ENCODE results near the gene MRPL39.
A peak's percentile ranks its signal among the peaks of the same experiment; 100 is the strongest.

The MRPL39 gene

DNA sequence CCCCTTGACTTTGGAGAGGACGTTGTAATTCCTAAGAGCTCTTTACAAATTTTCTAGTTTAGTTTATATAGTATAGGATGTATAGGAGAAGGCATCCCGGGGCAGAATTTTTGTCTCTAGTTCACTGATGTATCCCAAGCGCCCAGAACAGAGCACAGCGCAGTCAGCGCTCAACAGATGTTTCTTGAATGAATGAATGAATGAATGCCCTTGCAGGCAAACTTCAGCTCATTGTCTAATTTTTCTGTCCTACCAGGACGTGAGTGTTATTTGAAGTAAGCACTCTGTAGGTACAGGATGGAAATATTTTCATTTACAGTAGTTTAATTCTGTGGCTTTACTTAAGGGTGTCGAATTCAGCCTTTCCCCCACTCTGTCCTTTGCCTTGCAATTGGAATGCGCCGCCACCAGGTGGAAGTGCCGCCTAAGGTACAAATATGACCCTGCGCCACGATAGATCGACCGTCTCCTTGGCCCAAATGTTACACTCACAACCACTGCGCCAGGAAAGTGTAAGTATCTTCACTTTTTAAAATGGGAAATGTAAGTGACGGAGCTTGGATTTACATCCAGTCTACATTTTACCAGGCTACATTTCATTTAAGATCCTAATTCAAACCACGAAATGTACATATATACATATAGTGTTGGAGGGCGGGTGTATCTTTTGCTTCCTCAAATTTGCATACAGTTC, 910 bp upstream of the MRPL39 start:
- DNase-seq = peak; percentile 78

- DNase-seq = no peak
These were observed 17.4 kb downstream of the MRPL39 start for GRCh38 chr21:25589887-25590286.

DNA sequence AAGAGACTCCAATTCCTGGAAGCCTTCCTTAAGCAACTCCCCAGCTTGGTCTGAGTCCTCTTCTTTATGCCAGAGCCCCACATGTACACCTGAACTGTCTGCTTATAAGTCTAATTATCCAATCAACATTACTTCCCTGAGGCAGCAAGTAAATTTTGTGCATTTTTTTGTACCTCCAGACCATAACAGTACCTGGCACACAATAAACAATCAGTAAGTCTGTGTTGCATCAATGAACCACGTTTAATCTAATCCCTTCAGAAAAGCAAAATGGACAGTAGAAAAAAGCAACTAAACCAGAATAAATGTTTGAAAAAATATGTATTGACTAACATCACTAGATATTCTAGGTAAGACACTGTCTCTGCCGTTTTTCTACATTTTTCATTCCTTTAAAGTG, 20.5 kb downstream of the MRPL39 start:
- no peak for DNase-seq

- DNase-seq = no peak
These were observed 21.0 kb downstream of the MRPL39 start for GRCh38 chr21:25586326-25586725.

DNA sequence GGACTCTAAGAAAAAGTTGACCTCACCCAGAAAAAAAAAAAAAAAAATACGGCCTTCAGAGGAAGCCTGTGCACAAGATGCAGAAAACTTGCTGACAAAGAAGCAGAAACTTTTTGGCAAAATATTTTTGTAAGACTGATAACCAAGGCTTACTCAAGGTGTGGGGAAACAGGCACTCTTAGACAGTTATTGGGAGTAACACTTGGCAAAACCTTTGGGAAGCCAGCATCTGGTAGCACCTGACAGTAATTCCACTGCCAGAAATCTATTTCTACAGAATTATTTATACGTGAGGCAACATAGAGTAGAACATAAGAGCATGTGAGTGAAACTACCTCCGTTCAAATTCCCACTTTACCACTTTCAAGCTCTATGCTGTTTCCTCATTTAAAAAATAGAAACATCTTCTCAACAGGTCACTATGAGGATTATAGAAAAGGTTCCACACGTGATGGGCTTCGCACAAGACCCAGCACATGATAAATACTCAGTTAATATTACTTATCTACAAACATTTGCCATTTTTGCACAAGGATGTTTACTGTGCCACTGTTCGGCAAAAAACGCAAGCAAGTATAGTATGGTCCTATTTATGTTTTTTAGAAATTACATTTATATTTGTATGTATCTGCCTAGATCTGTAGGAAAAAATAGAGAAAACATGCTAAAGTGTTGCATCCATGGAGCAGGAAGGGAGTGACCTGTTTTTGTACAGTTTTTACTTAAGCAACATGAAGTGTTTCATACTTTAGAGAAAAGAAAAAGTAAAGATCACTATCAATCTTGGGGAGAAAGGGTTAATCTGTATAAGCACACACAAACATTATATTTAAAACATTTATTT, 22.2 kb downstream of the MRPL39 start:
- DNase-seq = no peak

DNA sequence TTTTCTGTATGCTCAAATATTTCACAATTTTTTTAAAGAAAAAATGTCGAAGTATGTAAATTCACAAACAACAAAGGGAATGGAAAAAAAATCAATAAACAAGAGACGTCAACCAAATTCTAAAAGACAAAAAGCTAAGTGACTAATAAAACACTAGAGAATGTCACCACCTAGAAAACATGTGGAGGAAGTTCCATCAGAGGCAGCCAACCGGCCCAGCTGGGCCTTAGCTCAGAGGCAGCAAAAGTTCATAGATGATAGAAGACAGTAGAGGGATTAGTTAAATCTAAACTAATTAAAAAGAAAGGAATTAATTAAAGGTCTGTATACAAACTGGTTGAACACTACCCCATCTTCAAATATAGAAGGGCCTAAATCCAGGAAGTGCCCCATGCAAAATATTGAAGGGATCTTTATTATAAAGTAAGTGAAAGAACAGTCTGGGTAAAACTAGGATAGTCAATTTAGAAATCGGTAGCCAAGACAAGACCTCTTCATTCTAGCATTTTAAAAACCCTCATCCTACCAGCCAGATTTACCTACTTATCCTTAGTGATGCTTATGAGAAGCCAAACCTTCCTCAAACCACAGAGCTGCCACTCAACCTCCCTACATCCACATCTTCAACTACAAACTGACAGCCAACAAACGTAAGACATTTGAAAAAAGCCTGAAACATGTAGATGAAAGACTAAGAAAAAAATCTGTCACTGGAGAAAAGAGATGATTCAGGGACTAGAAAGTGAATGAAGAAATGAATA, 23.7 kb downstream of the MRPL39 start:
- DNase-seq = no peak

GRCh38 chr21:25582888-25583287, 24.4 kb downstream of the MRPL39 start:
- DNase-seq = no peak

GRCh38 chr21:25582164-25582790, 25.0 kb downstream of the MRPL39 start:
- no peak for DNase-seq

DNA sequence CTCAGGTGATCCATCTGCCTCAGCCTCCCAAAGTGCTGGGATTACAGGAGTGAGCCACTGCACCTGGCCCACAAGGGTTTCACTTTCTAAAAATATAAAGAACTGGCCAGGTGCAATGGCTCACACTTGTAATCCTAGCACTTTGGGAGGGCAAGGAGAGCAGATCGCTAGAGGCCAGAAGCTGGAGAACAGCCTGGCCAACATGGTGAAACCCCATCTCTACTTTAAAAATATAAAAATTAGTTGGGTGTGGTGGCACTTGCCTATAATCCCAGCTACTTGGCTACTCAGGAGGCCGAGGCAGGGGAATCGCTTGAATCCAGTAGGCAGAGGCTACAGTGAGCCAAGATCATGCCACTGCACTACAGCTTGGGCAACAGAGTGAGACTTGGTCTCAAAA, 25.7 kb downstream of the MRPL39 start:
- no peak for DNase-seq

GRCh38 chr21:25580912-25581260, 26.4 kb downstream of the MRPL39 start:
- DNase-seq = no peak

DNA sequence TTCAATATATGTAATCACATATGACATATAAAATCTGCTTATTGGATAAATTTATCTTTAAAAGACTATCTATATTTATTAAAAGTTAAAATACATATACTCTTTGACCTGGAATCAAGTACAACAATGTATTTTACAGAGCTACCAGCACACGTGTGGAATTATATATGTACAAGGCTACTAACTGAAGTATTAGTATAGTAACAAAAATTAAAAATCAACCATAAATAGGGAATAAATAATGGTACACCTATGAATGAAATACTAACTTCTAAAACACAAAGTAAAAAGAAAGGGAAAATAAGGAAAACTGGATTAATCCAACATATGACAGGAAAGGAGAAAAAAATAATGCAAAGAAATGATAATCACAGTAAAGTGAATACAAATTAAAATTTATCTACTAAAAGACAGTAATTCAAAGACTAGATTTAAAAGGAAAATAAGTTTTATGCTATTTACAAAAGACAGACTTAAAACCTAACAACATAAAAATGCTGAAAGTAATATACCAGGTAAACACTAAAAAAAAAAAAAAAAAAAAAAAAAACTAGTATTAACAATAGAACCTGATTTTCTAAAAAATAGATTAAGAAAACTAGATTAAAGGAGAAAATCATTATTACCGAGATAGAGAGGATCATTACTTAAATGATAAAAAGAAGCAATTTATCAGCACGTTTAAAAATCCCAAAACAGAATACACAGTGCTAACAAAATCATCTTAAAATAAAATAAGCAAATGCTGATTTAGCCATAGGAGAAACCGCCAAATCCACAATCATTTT, 27.9 kb downstream of the MRPL39 start:
- DNase-seq = no peak

GRCh38 chr21:25578056-25578961, 29.0 kb downstream of the MRPL39 start:
- DNase-seq = no peak

DNA sequence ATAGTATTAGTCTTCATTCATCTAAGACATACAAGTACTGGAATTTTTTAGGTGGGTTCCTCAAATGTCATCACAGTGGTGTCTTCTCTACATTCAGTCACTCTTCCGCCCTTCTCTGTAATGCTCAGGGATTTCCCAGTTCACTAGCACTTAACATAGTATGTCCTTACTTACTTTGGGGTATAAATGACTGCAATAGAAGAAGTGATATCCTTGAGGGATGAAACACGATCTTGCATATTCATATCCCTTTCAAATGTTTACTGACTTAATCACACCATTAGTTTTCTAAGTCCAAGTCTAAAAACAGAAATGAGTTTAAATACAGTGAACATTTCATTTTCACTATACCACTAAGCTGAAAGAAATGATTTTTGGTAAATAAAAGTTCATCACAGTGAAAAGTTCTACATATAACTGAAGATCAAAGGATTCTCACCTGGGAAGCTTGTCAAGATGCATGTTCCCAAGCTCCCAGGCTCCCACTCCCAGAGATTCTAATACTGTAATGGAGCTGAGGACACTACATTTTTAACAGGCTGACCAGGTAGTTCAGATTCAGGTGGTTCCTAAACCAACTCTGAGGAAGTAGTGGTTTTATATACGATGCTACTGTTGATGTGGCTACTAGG, 29.7 kb downstream of the MRPL39 start:
- no peak for DNase-seq

DNA sequence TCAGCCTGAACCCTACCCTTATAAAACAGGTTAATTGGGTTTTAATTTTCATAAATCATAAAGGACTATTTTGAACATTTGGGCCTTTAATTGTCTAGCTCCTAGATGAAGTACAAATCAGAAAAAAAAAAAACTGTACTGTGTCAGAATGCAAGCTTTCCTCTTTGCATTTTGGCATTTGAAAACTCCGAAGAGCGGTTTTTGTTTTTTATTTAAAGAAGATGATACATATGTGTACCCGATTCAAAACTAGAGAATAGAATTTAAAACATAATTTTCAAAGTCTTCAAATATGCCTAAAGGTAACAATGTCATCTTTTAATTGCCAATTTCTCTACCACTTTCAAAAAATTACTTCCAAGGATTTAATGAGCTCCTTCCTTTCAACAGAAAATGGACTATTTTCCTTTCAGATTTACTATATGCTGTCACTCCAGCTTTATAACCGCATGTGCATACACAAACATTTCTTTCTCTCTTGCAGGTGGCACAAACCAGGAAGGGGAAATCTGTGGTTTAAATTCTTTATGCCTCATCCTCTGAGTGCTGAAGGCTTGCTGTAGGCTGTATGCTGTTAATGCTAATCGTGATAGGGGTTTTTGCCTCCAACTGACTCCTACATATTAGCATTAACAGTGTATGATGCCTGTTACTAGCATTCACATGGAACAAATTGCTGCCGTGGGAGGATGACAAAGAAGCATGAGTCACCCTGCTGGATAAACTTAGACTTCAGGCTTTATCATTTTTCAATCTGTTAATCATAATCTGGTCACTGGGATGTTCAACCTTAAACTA, 33.7 kb downstream of the MRPL39 start:
- DNase-seq = no peak

DNA sequence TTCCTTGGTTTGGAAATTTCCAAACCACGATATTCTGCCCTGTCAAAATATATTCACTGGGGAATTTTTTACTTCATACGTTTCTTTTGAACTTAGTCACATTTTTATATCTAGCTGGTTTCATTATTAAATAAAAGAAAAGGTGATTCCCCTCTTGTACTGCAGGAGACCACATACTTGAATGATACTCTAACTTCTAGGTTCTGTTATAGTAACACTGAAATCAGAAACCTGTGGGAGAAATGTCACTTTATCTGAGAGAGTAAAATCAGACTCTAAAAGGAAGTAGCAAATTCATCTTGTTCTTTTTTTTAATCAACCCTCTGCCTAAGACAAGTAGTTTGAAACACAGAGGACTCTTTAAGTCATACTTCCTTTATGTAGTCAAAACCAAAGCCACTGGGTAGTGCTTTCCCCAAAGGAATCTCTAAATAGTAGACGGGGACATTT, 34.4 kb downstream of the MRPL39 start:
- DNase-seq = no peak

GRCh38 chr21:25571726-25572121, 35.6 kb downstream of the MRPL39 start:
- DNase-seq = no peak

- DNase-seq = no peak
These were observed 37.6 kb downstream of the MRPL39 start for GRCh38 chr21:25569711-25570110.

GRCh38 chr21:25569084-25569483, 38.2 kb downstream of the MRPL39 start:
- no peak for DNase-seq

DNA sequence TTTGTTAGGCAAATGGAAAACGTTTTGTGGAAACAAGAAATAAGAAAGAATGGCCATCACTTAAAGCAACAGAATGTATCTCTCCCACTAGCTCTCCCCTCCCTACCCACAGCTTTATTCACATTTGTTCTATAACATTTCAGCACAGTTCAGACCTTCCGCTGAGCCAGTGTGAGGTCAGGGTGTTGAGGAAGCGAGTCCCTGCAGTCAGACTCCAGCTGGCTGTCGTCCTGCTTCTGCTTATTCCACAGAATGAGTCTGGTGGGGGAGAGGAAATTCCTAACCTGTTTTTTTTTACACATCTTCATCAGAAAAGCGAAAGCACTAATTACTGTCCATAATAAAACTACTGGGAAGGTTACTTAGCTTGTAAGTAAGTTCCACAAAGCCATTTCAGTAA, 39.0 kb downstream of the MRPL39 start:
- DNase-seq = no peak

- DNase-seq = no peak
These were observed 39.8 kb downstream of the MRPL39 start for GRCh38 chr21:25567472-25567871.

Data from CD4-positive, alpha-beta T cell treated with Interferon gamma for 1 hour (primary cell).